Activated B cell treated with CpG ODN at 0.5 μM for 24 hours (primary cell): ENCODE data around the gene SMIM32. TPM values are rescaled to one million over a fixed set of nuclear protein-coding genes. Genes with fewer than 3 reads are reported as not detected.

Source experiments
- ATAC-seq: fragments of 200-7000 bp; cut with Tn5 transposase; one replicate; pipeline ENCODE4 v1.10.0; 2021; ENCODE audit warnings: low read depth, mild to moderate bottlenecking, moderate library complexity
- CTCF ChIA-PET: fragments of 350-600 bp; sonication (Branson Sonifier 250); formaldehyde crosslinking; loops from one replicate; lab custom pipeline; 2021; ENCODE audit warnings: antibody characterized with exemption; lab: Charles Lee
- POLR2A ChIA-PET: fragments of 350-600 bp; sonication (Branson Sonifier 250); formaldehyde crosslinking; loops from one replicate; lab custom pipeline; 2021; ENCODE audit warnings: antibody characterized with exemption; lab: Charles Lee
- DNase-seq: peaks from one replicate; pipeline ENCODE4 v3.0.0; 2022
- H3K27ac Mint-ChIP-seq: one replicate; pipeline ENCODE4 v1.8.0; 2020; ENCODE audit warnings: mixed read lengths
- H3K27me3 Mint-ChIP-seq: one replicate; pipeline ENCODE4 v1.8.0; 2021; ENCODE audit warnings: mixed read lengths
- H3K36me3 Mint-ChIP-seq: one replicate; pipeline ENCODE4 v1.8.0; 2021; ENCODE audit warnings: low read depth, mixed read lengths
- H3K4me1 Mint-ChIP-seq: one replicate; pipeline ENCODE4 v1.8.0; 2021; ENCODE audit warnings: mixed read lengths
- H3K4me3 Mint-ChIP-seq: one replicate; pipeline ENCODE4 v1.8.0; 2020; ENCODE audit warnings: mild to moderate bottlenecking, mixed read lengths
- H3K9me3 Mint-ChIP-seq: one replicate; pipeline ENCODE4 v1.8.0; 2020; ENCODE audit warnings: mixed read lengths
- CTCF ChIP-seq: fragments of 200-600 bp; IDR thresholded peaks from one replicate; pipeline ENCODE4 v1.8.0; 2022; ENCODE audit warnings: antibody characterized with exemption, mild to moderate bottlenecking
- intact Hi-C: fragments of 100-400 bp; cut with micrococcal nuclease; formaldehyde crosslinking; loops from one replicate; pipeline ENCODE4 v1.15.1; 2024
- total RNA-seq: library from RNA; stranded (reverse); gene quantifications from 2 replicates; pipeline ENCODE4 v1.2.3, GENCODE V29; 2022

SMIM32 gene
- total RNA-seq, 1 donor from 2014 or later: not detected

- intact Hi-C loops: no loop called here
- Mint-ChIP-seq H3K27me3 (peaks cover 19% of the 10 kb centered on the region), H3K27ac (no peak overlapping the region), H3K9me3 (no peaks in the 10 kb centered on the region), H3K4me1 (no peaks in the 10 kb centered on the region), H3K36me3 (no peaks in the 10 kb centered on the region), H3K4me3 (no peak overlapping the region)
- ChIA-PET POLR2A (no interaction called here), CTCF (no interaction called here)
- no peak for TF ChIP-seq CTCF
- DNase-seq (no peak), ATAC-seq (no peak)
These were observed 16.0 kb upstream of the SMIM32 start for GRCh38 chr5:136208916-136209315.

GRCh38 chr5:136207631-136208030 lies 14.7 kb upstream of the SMIM32 start:
- CTCF ChIA-PET: no interaction called here
- DNase-seq (no peak), ATAC-seq (no peak)
- Mint-ChIP-seq H3K9me3 (no peaks in the 10 kb centered on the region), H3K36me3 (no peaks in the 10 kb centered on the region), H3K27ac (no peak overlapping the region), H3K27me3 (peaks cover 16% of the 10 kb centered on the region), H3K4me1 (no peaks in the 10 kb centered on the region), H3K4me3 (no peak overlapping the region)
- no peak for TF ChIP-seq CTCF
- POLR2A ChIA-PET: no interaction called here
- intact Hi-C loops: no loop called here

- ATAC-seq: no peak
- no peak overlapping the region for H3K4me3 Mint-ChIP-seq
These were observed 13.4 kb upstream of the SMIM32 start for GRCh38 chr5:136206361-136206760.

DNA sequence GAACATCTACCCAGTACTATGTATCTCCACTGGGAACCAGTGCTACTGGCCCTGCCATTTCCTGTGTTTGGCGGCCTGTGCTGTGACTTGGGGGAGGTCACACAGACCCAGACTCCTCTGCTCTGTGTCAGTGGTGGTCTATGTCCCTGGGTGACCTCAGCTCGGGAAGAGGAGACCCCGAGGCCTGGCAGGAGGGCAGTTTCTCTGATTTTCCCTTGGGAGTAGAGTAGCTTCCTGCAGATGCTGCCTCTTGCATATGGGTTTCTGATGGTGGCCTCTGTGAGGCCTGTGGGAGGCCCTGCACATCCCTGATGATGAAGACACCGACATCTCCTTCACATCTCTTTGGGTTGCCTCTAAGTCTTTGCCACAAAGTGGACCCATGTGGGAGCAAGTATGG lies 13.0 kb upstream of the SMIM32 start:
- no peak overlapping the region for H3K27ac Mint-ChIP-seq
- TF ChIP-seq CTCF: no peak
- no peaks in the 10 kb centered on the region for H3K9me3 Mint-ChIP-seq
- ChIA-PET POLR2A (no interaction called here), CTCF (no interaction called here)
- no peak overlapping the region for H3K4me3 Mint-ChIP-seq
- peaks cover 9% of the 10 kb centered on the region for H3K27me3 Mint-ChIP-seq
- DNase-seq: no peak
- no peaks in the 10 kb centered on the region for H3K4me1 Mint-ChIP-seq
- intact Hi-C loops: no loop called here
- H3K36me3 Mint-ChIP-seq: no peaks in the 10 kb centered on the region
- ATAC-seq: no peak

More at GRCh38 chr5:136206361-136206760, 13.4 kb upstream of the SMIM32 start:
- Mint-ChIP-seq H3K36me3 (no peaks in the 10 kb centered on the region), H3K27ac (no peak overlapping the region), H3K4me1 (no peaks in the 10 kb centered on the region), H3K27me3 (peaks cover 12% of the 10 kb centered on the region), H3K9me3 (no peaks in the 10 kb centered on the region)
- intact Hi-C loops: no loop called here
- ChIA-PET CTCF (no interaction called here), POLR2A (no interaction called here)
- no peak for TF ChIP-seq CTCF
- DNase-seq: no peak

GRCh38 chr5:136205061-136205702 lies 12.2 kb upstream of the SMIM32 start:
- CTCF ChIA-PET: no interaction called here
- Mint-ChIP-seq H3K9me3 (no peaks in the 10 kb centered on the region), H3K36me3 (no peaks in the 10 kb centered on the region), H3K4me1 (no peaks in the 10 kb centered on the region), H3K27ac (no peak overlapping the region), H3K27me3 (peaks cover 8% of the 10 kb centered on the region), H3K4me3 (no peak overlapping the region)
- TF ChIP-seq CTCF: no peak
- intact Hi-C loops: no loop called here
- DNase-seq (no peak), ATAC-seq (no peak)
- POLR2A ChIA-PET: no interaction called here
